Astrocyte (in vitro differentiated cells and primary cell): ENCODE data around the gene F7. TPM values are rescaled to one million over a fixed set of nuclear protein-coding genes. Genes with fewer than 3 reads are reported as not detected.
A peak's percentile ranks its signal among the peaks of the same experiment; 100 is the strongest.

ENCODE experiments used
- DNase-seq: peaks from one replicate; pipeline ENCODE4 v3.0.0-alpha.2; 2010; ENCODE audit warnings: low read depth
- FAIRE-seq: peaks from 2 replicates; lab custom pipeline; 2011; peaks lifted over from hg19 to GRCh38; lab: Jason Lieb, UNC
- H2AFZ ChIP-seq: 2 replicates; pipeline ENCODE4 v1.6.0; 2012; ENCODE audit warnings: low read depth, low read length, inconsistent platforms
- H3K27ac ChIP-seq: 2 replicates; pipeline ENCODE4 v1.5.1; 2011; ENCODE audit warnings: low read depth, low read length, inconsistent platforms
- H3K27me3 ChIP-seq: 2 replicates; pipeline ENCODE4 v1.6.0; 2011; ENCODE audit warnings: low read length, inconsistent platforms; ENCODE audit not compliant: insufficient read depth
- H3K36me3 ChIP-seq: 2 replicates; pipeline ENCODE4 v1.5.1; 2011; ENCODE audit warnings: low read length, inconsistent platforms; ENCODE audit not compliant: insufficient read depth
- H3K4me1 ChIP-seq: 2 replicates; pipeline ENCODE4 v1.5.1; 2011; ENCODE audit warnings: low read length, inconsistent platforms; ENCODE audit not compliant: insufficient read depth
- H3K4me2 ChIP-seq: 2 replicates; pipeline ENCODE4 v1.6.0; 2012; ENCODE audit warnings: low read length, inconsistent platforms
- H3K4me3 ChIP-seq: 2 replicates; pipeline ENCODE4 v1.5.1; 2011; ENCODE audit warnings: low read depth, mild to moderate bottlenecking, low read length, inconsistent platforms; ENCODE audit not compliant: insufficient read depth
- H3K79me2 ChIP-seq: 2 replicates; pipeline ENCODE4 v1.6.0; 2012; ENCODE audit warnings: mild to moderate bottlenecking, low read length, inconsistent platforms; ENCODE audit not compliant: insufficient read depth
- H3K9ac ChIP-seq: 2 replicates; pipeline ENCODE4 v1.6.0; 2012; ENCODE audit warnings: mild to moderate bottlenecking, low read length, inconsistent platforms
- H3K9me3 ChIP-seq: 2 replicates; pipeline ENCODE4 v1.5.1; 2012; ENCODE audit warnings: low read depth, mild to moderate bottlenecking, low read length, inconsistent platforms; ENCODE audit not compliant: insufficient read depth
- H4K20me1 ChIP-seq: 2 replicates; pipeline ENCODE4 v1.6.0; 2012; ENCODE audit warnings: low read length, inconsistent platforms; ENCODE audit not compliant: insufficient read depth
- H3K27ac Mint-ChIP-seq: one replicate; pipeline ENCODE4 v1.8.0; 2021; ENCODE audit warnings: mild to moderate bottlenecking, mixed read lengths; ENCODE audit not compliant: unreplicated experiment
- H3K27me3 Mint-ChIP-seq: one replicate; pipeline ENCODE4 v1.8.0; 2021; ENCODE audit warnings: low read depth, mixed read lengths; ENCODE audit not compliant: unreplicated experiment
- H3K36me3 Mint-ChIP-seq: one replicate; pipeline ENCODE4 v1.8.0; 2021; ENCODE audit warnings: low read depth, mixed read lengths; ENCODE audit not compliant: unreplicated experiment
- H3K4me1 Mint-ChIP-seq: one replicate; pipeline ENCODE4 v1.8.0; 2021; ENCODE audit warnings: low read depth, mixed read lengths; ENCODE audit not compliant: unreplicated experiment
- H3K4me3 Mint-ChIP-seq: one replicate; pipeline ENCODE4 v1.8.0; 2021; ENCODE audit warnings: mild to moderate bottlenecking, moderate library complexity, mixed read lengths; ENCODE audit not compliant: unreplicated experiment
- H3K9me3 Mint-ChIP-seq: one replicate; pipeline ENCODE4 v1.8.0; 2021; ENCODE audit warnings: mild to moderate bottlenecking, mixed read lengths; ENCODE audit not compliant: unreplicated experiment
- CTCF ChIP-seq: IDR thresholded peaks from 2 replicates; pipeline ENCODE4 v1.5.1; 2011; ENCODE audit warnings: low read depth, mild to moderate bottlenecking, inconsistent platforms, low read length, moderate library complexity; ENCODE audit not compliant: insufficient read depth
- EZH2 ChIP-seq: IDR thresholded peaks from 2 replicates; pipeline ENCODE4 v1.6.1; 2012; ENCODE audit warnings: mild to moderate bottlenecking, low read length, inconsistent platforms; ENCODE audit not compliant: insufficient read depth
- total RNA-seq: library from RNA; stranded (reverse); gene quantifications from 2 replicates; pipeline ENCODE4 v1.2.1, GENCODE V29; 2021

Gene F7
- total RNA-seq, 1 donor from 2014 or later, result not detected

GRCh38 chr13:113126265-113127150 lies 20.9 kb downstream of the F7 start:
- Histone ChIP-seq H2AFZ (no peak overlapping the region), H3K4me3 (no peak overlapping the region), H3K4me1 (no peaks in the 10 kb centered on the region), H3K27me3 (peaks cover 1% of the 10 kb centered on the region), H3K36me3 (no peaks in the 10 kb centered on the region), H3K27ac (no peak overlapping the region), H3K79me2 (no peaks in the 10 kb centered on the region), H3K4me2 (no peak overlapping the region), H3K9me3 (no peaks in the 10 kb centered on the region), H4K20me1 (no peaks in the 10 kb centered on the region), H3K9ac (no peak overlapping the region)
- Mint-ChIP-seq H3K27ac (no peak overlapping the region), H3K27me3 (peaks cover 49% of the 10 kb centered on the region), H3K36me3 (no peaks in the 10 kb centered on the region), H3K4me1 (no peaks in the 10 kb centered on the region), H3K4me3 (no peak overlapping the region), H3K9me3 (peaks cover 5% of the 10 kb centered on the region)
- DNase-seq (no peak), FAIRE-seq (no peak)
- TF ChIP-seq EZH2, result no peak
- no peak for TF ChIP-seq CTCF

GRCh38 chr13:113129480-113129879 lies 23.9 kb downstream of the F7 start:
- FAIRE-seq (no peak), DNase-seq (no peak)
- Histone ChIP-seq H3K9ac (no peak overlapping the region), H3K4me2 (peak overlapping the region; percentile 71), H3K4me3 (no peak overlapping the region), H4K20me1 (no peaks in the 10 kb centered on the region), H2AFZ (peak overlapping the region; percentile 76), H3K27me3 (peaks cover 9% of the 10 kb centered on the region), H3K36me3 (no peaks in the 10 kb centered on the region), H3K4me1 (no peaks in the 10 kb centered on the region), H3K79me2 (no peaks in the 10 kb centered on the region), H3K27ac (no peak overlapping the region), H3K9me3 (no peaks in the 10 kb centered on the region)
- Mint-ChIP-seq H3K9me3 (peaks cover 5% of the 10 kb centered on the region), H3K27ac (no peak overlapping the region), H3K27me3 (peaks cover 45% of the 10 kb centered on the region), H3K36me3 (no peaks in the 10 kb centered on the region), H3K4me1 (no peaks in the 10 kb centered on the region), H3K4me3 (no peak overlapping the region)
- TF ChIP-seq EZH2, result no peak
- no peak for TF ChIP-seq CTCF
